ENCODE data around the gene CTRL. TPM values are rescaled to one million over a fixed set of nuclear protein-coding genes. Genes with fewer than 3 reads are reported as not detected.
A peak's percentile ranks its signal among the peaks of the same experiment; 100 is the strongest.

CTRL gene
- polyA plus RNA-seq, 1 of the 3 experiments (the other 2 are of a cell fraction) = 1.9 TPM

- Histone ChIP-seq H3K36me3 (replicated peaks in 1 of 2; ENCODE audit: control insufficient read depth in 1 of 2, insufficient read depth in 2 of 2, low read length in 1 of 2) (peaks cover 12 to 60% of the 10 kb centered on the region in 2 experiments), H3K79me2 (ENCODE audit: insufficient read depth) (peaks cover 6% of the 10 kb centered on the region; the same call in 1 of the 2 replicates), H3K27ac (ENCODE audit: low read depth in 2 of 2, low read length in 1 of 2) (no peak overlapping the region), H3K4me2 (no peak overlapping the region), H3K9me2 (no peaks in the 10 kb centered on the region), H3K27me3 (ENCODE audit: insufficient read depth) (no peaks in the 10 kb centered on the region), H3K4me3 (ENCODE audit: low read depth in 2 of 2, low read length in 1 of 2) (no peak overlapping the region), H3K9ac (no peak overlapping the region), H3F3A (replicated peaks; ENCODE audit: insufficient read depth) (peaks cover 18% of the 10 kb centered on the region), H3K4me1 (ENCODE audit: control insufficient read depth in 1 of 2, insufficient read depth in 2 of 2, low read depth in 1 of 2, low read length in 1 of 2) (peaks cover 0 to 22% of the 10 kb centered on the region in 2 experiments; a peak in 1 of 4 replicates), H2AFZ (ENCODE audit: low read depth) (no peak overlapping the region), H4K20me1 (ENCODE audit: insufficient read depth) (peaks cover 13% of the 10 kb centered on the region; the same call in 1 of the 2 replicates), H3K9me3 (no peaks in the 10 kb centered on the region)
- TF ChIP-seq SMC3 (IDR thresholded peaks at IDR 0.05; ENCODE audit: low read depth, low read length) (no peak), POLR2AphosphoS5 (IDR thresholded peaks at IDR 0.05; ENCODE audit: low read depth, low read length) (no peak), GABPA (IDR thresholded peaks at IDR 0.05; ENCODE audit: low read depth) (no peak), PBX3 (IDR thresholded peaks at IDR 0.05) (no peak), FOXJ3 (CRISPR knock-in tag; IDR thresholded peaks at IDR 0.05) (no peak), GATA2 (CRISPR knock-in tag; IDR thresholded peaks at IDR 0.05) (no peak), EZH2phosphoT487 (IDR thresholded peaks at IDR 0.05; ENCODE audit: borderline replicate concordance, low read depth) (no peak), FOSL2 (IDR thresholded peaks at IDR 0.05; ENCODE audit: borderline replicate concordance, low read depth) (no peak), MXI1 (IDR thresholded peaks at IDR 0.05; ENCODE audit: low read depth, low read length) (no peak)
- ChIA-PET CTCF (interaction anchor here (1.1 to 28.1 kb wide), 2 partner anchors 61 to 128 kb away, joined by 4 to 564 read pairs; partner anchors contain the start of genes EDC4, NRN1L and PSKH1), POLR2A (interaction anchor here (1.0 kb wide), 1 partner anchor 10 kb away, joined by 3 read pairs; no protein-coding TSS in a partner anchor)
- no peak for DNase-seq
- WGBS (ENCODE audit: low lambda C conversion rate) = 95% methylated on average over 8 of the region's 24 CpGs
These were observed 13.2 kb upstream of the CTRL start for GRCh38 chr16:67944690-67945391.

- Histone ChIP-seq H3K9me3 (no peaks in the 10 kb centered on the region), H3K27me3 (ENCODE audit: insufficient read depth) (no peaks in the 10 kb centered on the region), H3K27ac (ENCODE audit: low read depth in 2 of 2, low read length in 1 of 2) (peak within 1 kb of the TSS in 1 of 2 experiments; percentile 20; a peak in 1 of 4 replicates), H3K36me3 (replicated peaks in 1 of 2; ENCODE audit: control insufficient read depth in 1 of 2, insufficient read depth in 2 of 2, low read length in 1 of 2) (peaks cover 12 to 63% of the 10 kb centered on the region in 2 experiments), H3K79me2 (ENCODE audit: insufficient read depth) (peaks cover 10% of the 10 kb centered on the region; the same call in 1 of the 2 replicates), H3F3A (replicated peaks; ENCODE audit: insufficient read depth) (peaks cover 22% of the 10 kb centered on the region), H3K4me1 (ENCODE audit: control insufficient read depth in 1 of 2, insufficient read depth in 2 of 2, low read depth in 1 of 2, low read length in 1 of 2) (peaks cover 0 to 22% of the 10 kb centered on the region in 2 experiments; a peak in 1 of 4 replicates), H3K4me2 (no peak within 1 kb of the TSS), H3K9ac (no peak within 1 kb of the TSS), H2AFZ (ENCODE audit: low read depth) (no peak within 1 kb of the TSS), H3K4me3 (ENCODE audit: low read depth in 2 of 2, low read length in 1 of 2) (no peak within 1 kb of the TSS), H4K20me1 (ENCODE audit: insufficient read depth) (peaks cover 13% of the 10 kb centered on the region; the same call in 1 of the 2 replicates), H3K9me2 (no peaks in the 10 kb centered on the region)
- WGBS (ENCODE audit: low lambda C conversion rate) = 91% methylated on average over 17 of the region's 23 CpGs
- ChIA-PET CTCF (interaction anchor here (0.7 to 28.1 kb wide), 5 partner anchors 11 to 273 kb away, joined by 3 to 564 read pairs (median 5); partner anchors contain the start of genes EDC4, NRN1L and PSKH1), POLR2A (interaction anchor here (1.0 kb wide), 1 partner anchor 9 kb away, joined by 3 read pairs; no protein-coding TSS in a partner anchor)
- TF ChIP-seq NRF1 (IDR thresholded peaks at IDR 0.05; ENCODE audit: low read depth, low read length) = no peak
- TF ChIP-seq FOXM1 (IDR thresholded peaks at IDR 0.05; ENCODE audit: low read depth) = no peak
- TF ChIP-seq IRF3 (IDR thresholded peaks at IDR 0.05; ENCODE audit: low read depth, low read length) = no peak
- no peak for TF ChIP-seq SMC3 (IDR thresholded peaks at IDR 0.05; ENCODE audit: low read depth, low read length)
- no peak for TF ChIP-seq EP300 (IDR thresholded peaks at IDR 0.05; ENCODE audit: borderline replicate concordance in 1 of 2, low read depth in 1 of 2, low read length in 1 of 2)
- TF ChIP-seq EZH2phosphoT487 (IDR thresholded peaks at IDR 0.05; ENCODE audit: borderline replicate concordance, low read depth) = no peak
- TF ChIP-seq CHD2 (IDR thresholded peaks at IDR 0.05; ENCODE audit: low read length, partially characterized antibody) = no peak
- no peak for TF ChIP-seq GATA2 (CRISPR knock-in tag; IDR thresholded peaks at IDR 0.05)
- TF ChIP-seq NFIC (IDR thresholded peaks at IDR 0.05; ENCODE audit: borderline replicate concordance) = no peak
- no peak for TF ChIP-seq TAF1 (IDR thresholded peaks at IDR 0.05; ENCODE audit: borderline replicate concordance, low read depth, low read length)
- no peak for TF ChIP-seq USF1 (IDR thresholded peaks at IDR 0.05; ENCODE audit: borderline replicate concordance, low read depth)
- TF ChIP-seq RAD21 (IDR thresholded peaks at IDR 0.05; ENCODE audit: low read length) = no peak
- TF ChIP-seq RFX5 (IDR thresholded peaks at IDR 0.05; ENCODE audit: low read length) = no peak
- no peak for TF ChIP-seq JUND (IDR thresholded peaks at IDR 0.05)
- TF ChIP-seq USF2 (IDR thresholded peaks at IDR 0.05; ENCODE audit: borderline replicate concordance, low read depth, low read length) = no peak
- DNase-seq = no peak
These were observed 12.2 kb upstream of the CTRL start, which contains the start of gene LCAT for GRCh38 chr16:67943619-67944504. TSS of gene LCAT (minus strand) at chr16:67944120. CDS start at chr16:67944101, 19 bp downstream.

Measured in SK-N-SH (cell line).